ENCODE results near the gene BCL2L2. TPM values are rescaled to one million over a fixed set of nuclear protein-coding genes. Genes with fewer than 3 reads are reported as not detected.

BCL2L2 gene
- polyA plus RNA-seq, 1 of the 3 experiments (the other 2 are of a cell fraction): 30.6 TPM

DNA sequence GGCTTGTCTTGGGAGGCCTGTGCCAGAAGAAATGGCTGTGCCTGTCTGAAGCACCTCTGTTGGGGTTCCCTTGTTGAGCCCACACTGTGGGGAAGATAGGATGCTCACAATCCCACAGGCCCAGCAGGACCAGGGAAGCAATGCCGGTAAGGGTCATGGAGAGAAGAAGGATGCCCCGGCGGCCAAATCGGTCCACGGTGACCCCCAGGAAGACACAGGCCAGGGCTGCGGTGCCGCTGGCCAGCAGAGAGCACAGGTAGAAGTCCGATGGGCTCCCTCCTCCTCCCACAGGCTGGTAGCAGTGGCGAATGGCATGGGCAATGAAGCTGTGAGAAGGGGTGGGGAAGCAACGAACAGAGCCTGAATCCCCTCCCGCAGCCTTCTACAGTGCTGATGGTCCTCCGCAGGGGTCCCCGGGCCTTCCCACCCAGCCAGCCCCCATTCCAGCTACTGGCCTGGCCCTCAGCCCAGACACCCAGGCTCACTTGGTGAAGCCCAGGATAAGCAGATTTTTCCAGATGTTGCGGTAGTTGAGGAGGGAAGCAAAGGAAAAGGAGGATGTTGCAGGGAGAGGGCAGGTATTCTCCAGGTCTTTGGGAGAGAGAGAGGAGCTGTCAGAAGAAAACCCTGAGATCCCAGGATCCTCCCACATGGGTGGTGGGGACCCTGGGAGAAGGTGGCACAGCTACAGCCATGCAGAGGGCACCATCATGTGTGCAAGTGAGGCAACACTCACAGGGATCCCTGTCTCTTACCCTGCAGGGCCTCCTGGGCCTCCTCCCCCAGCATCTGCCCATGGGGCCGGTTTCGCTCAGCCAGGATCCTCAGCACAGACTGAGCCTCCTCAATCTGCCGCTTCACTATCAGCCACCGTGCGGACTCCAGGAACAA is 41.0 kb downstream of the BCL2L2 start:
- POLR2A ChIA-PET: interaction anchor here (2.0 to 2.7 kb wide), 2 partner anchors 18 to 21 kb away, joined by 7 to 8 read pairs; no protein-coding TSS in a partner anchor
- 99% methylated on average over 12 of the region's 19 CpGs for WGBS (ENCODE audit: low lambda C conversion rate)
- Histone ChIP-seq H3K36me3 (replicated peaks in 1 of 2; ENCODE audit: control insufficient read depth in 1 of 2, insufficient read depth in 2 of 2, low read length in 1 of 2) (peaks cover 0 to 2% of the 10 kb centered on the region in 2 experiments), H3K79me2 (ENCODE audit: insufficient read depth) (no peaks in the 10 kb centered on the region), H3K4me2 (no peak overlapping the region), H3F3A (replicated peaks; ENCODE audit: insufficient read depth) (no peaks in the 10 kb centered on the region), H3K27ac (ENCODE audit: low read depth in 2 of 2, low read length in 1 of 2) (no peak overlapping the region; a peak in 1 of 4 replicates), H3K27me3 (ENCODE audit: insufficient read depth) (no peaks in the 10 kb centered on the region), H3K9me3 (no peaks in the 10 kb centered on the region), H3K9ac (no peak overlapping the region), H3K9me2 (no peaks in the 10 kb centered on the region), H4K20me1 (ENCODE audit: insufficient read depth) (no peaks in the 10 kb centered on the region), H2AFZ (ENCODE audit: low read depth) (no peak overlapping the region), H3K4me1 (ENCODE audit: control insufficient read depth in 1 of 2, insufficient read depth in 2 of 2, low read depth in 1 of 2, low read length in 1 of 2) (peaks cover 0 to 8% of the 10 kb centered on the region in 2 experiments; a peak in 1 of 4 replicates), H3K4me3 (ENCODE audit: low read depth in 2 of 2, low read length in 1 of 2) (no peak overlapping the region)
- CTCF ChIA-PET: interaction anchor here (1.1 to 3.5 kb wide), 5 partner anchors 10 to 241 kb away, joined by 4 to 16 read pairs (median 5); no protein-coding TSS in a partner anchor
- TF ChIP-seq SMC3 (IDR thresholded peaks at IDR 0.05; ENCODE audit: low read depth, low read length) (no peak), GABPA (IDR thresholded peaks at IDR 0.05; ENCODE audit: low read depth) (no peak), FOXM1 (IDR thresholded peaks at IDR 0.05; ENCODE audit: low read depth) (no peak), EP300 (IDR thresholded peaks at IDR 0.05; ENCODE audit: borderline replicate concordance in 1 of 2, low read depth in 1 of 2, low read length in 1 of 2) (no peak)
- TF ChIP-seq, protein P1, sequence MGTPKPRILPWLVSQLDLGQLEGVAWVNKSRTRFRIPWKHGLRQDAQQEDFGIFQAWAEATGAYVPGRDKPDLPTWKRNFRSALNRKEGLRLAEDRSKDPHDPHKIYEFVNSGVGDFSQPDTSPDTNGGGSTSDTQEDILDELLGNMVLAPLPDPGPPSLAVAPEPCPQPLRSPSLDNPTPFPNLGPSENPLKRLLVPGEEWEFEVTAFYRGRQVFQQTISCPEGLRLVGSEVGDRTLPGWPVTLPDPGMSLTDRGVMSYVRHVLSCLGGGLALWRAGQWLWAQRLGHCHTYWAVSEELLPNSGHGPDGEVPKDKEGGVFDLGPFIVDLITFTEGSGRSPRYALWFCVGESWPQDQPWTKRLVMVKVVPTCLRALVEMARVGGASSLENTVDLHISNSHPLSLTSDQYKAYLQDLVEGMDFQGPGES (IDR thresholded peaks at IDR 0.05; ENCODE audit: low read depth, low read length): no peak
- no peak for DNase-seq

DNA sequence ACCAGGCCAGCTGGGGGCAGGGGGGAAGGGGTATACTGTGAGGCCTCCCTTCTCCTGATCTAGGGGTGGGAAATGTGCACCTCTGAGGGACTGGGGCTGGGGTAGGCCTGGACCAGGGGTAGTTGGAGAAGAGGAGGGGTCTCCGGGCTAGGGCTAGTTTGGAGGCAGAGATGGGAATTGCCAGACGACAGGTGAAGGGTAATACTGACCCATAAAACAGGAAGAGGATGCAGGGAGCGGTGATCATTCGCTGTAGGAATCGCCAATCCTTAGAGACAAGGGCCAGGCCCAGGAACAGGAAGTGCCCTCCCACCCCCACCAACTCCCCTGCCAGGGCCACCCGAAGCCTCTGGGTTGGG is 41.6 kb downstream of the BCL2L2 start:
- Histone ChIP-seq H3K4me1 (ENCODE audit: control insufficient read depth in 1 of 2, insufficient read depth in 2 of 2, low read depth in 1 of 2, low read length in 1 of 2) (peaks cover 0 to 10% of the 10 kb centered on the region in 2 experiments; a peak in 1 of 4 replicates), H3K36me3 (replicated peaks in 1 of 2; ENCODE audit: control insufficient read depth in 1 of 2, insufficient read depth in 2 of 2, low read length in 1 of 2) (peaks cover 0 to 2% of the 10 kb centered on the region in 2 experiments), H3K4me2 (no peak overlapping the region), H3K27ac (ENCODE audit: low read depth in 2 of 2, low read length in 1 of 2) (no peak overlapping the region; a peak in 1 of 4 replicates), H3K9me2 (no peaks in the 10 kb centered on the region), H3K27me3 (ENCODE audit: insufficient read depth) (no peaks in the 10 kb centered on the region), H4K20me1 (ENCODE audit: insufficient read depth) (no peaks in the 10 kb centered on the region), H3K9ac (no peak overlapping the region), H2AFZ (ENCODE audit: low read depth) (no peak overlapping the region), H3K4me3 (ENCODE audit: low read depth in 2 of 2, low read length in 1 of 2) (no peak overlapping the region), H3K9me3 (no peaks in the 10 kb centered on the region), H3F3A (replicated peaks; ENCODE audit: insufficient read depth) (no peaks in the 10 kb centered on the region), H3K79me2 (ENCODE audit: insufficient read depth) (no peaks in the 10 kb centered on the region)
- CTCF ChIA-PET: interaction anchor here (1.1 to 3.5 kb wide), 4 partner anchors 10 to 47 kb away, joined by 4 to 16 read pairs (median 5); no protein-coding TSS in a partner anchor
- 94% methylated on average over 6 of the region's 6 CpGs for WGBS (ENCODE audit: low lambda C conversion rate)
- TF ChIP-seq POLR2AphosphoS5 (IDR thresholded peaks at IDR 0.05; ENCODE audit: low read depth, low read length) (no peak), MEF2A (IDR thresholded peaks at IDR 0.05; ENCODE audit: borderline replicate concordance, low read depth) (no peak), YY1 (IDR thresholded peaks at IDR 0.05; ENCODE audit: low read depth) (no peak), TAF1 (IDR thresholded peaks at IDR 0.05; ENCODE audit: borderline replicate concordance, low read depth, low read length) (no peak)
- POLR2A ChIA-PET: no interaction called here
- no peak for DNase-seq
